Astrocyte (in vitro differentiated cells and primary cell): ENCODE measurements around the gene DOCK1. TPM values are rescaled to one million over a fixed set of nuclear protein-coding genes. Genes with fewer than 3 reads are reported as not detected.

Source experiments
- DNase-seq: peaks from one replicate; pipeline ENCODE4 v3.0.0-alpha.2; 2010; ENCODE audit warnings: low read depth
- FAIRE-seq: peaks from 2 replicates; lab custom pipeline; 2011; peaks lifted over from hg19 to GRCh38; lab: Jason Lieb, UNC
- H2AFZ ChIP-seq: 2 replicates; pipeline ENCODE4 v1.6.0; 2012; ENCODE audit warnings: low read depth, low read length, inconsistent platforms
- H3K27ac ChIP-seq: 2 replicates; pipeline ENCODE4 v1.5.1; 2011; ENCODE audit warnings: low read depth, low read length, inconsistent platforms
- H3K27me3 ChIP-seq: 2 replicates; pipeline ENCODE4 v1.6.0; 2011; ENCODE audit warnings: low read length, inconsistent platforms; ENCODE audit not compliant: insufficient read depth
- H3K36me3 ChIP-seq: 2 replicates; pipeline ENCODE4 v1.5.1; 2011; ENCODE audit warnings: low read length, inconsistent platforms; ENCODE audit not compliant: insufficient read depth
- H3K4me1 ChIP-seq: 2 replicates; pipeline ENCODE4 v1.5.1; 2011; ENCODE audit warnings: low read length, inconsistent platforms; ENCODE audit not compliant: insufficient read depth
- H3K4me2 ChIP-seq: 2 replicates; pipeline ENCODE4 v1.6.0; 2012; ENCODE audit warnings: low read length, inconsistent platforms
- H3K4me3 ChIP-seq: 2 replicates; pipeline ENCODE4 v1.5.1; 2011; ENCODE audit warnings: low read depth, mild to moderate bottlenecking, low read length, inconsistent platforms; ENCODE audit not compliant: insufficient read depth
- H3K79me2 ChIP-seq: 2 replicates; pipeline ENCODE4 v1.6.0; 2012; ENCODE audit warnings: mild to moderate bottlenecking, low read length, inconsistent platforms; ENCODE audit not compliant: insufficient read depth
- H3K9ac ChIP-seq: 2 replicates; pipeline ENCODE4 v1.6.0; 2012; ENCODE audit warnings: mild to moderate bottlenecking, low read length, inconsistent platforms
- H3K9me3 ChIP-seq: 2 replicates; pipeline ENCODE4 v1.5.1; 2012; ENCODE audit warnings: low read depth, mild to moderate bottlenecking, low read length, inconsistent platforms; ENCODE audit not compliant: insufficient read depth
- H4K20me1 ChIP-seq: 2 replicates; pipeline ENCODE4 v1.6.0; 2012; ENCODE audit warnings: low read length, inconsistent platforms; ENCODE audit not compliant: insufficient read depth
- H3K27ac Mint-ChIP-seq: one replicate; pipeline ENCODE4 v1.8.0; 2021; ENCODE audit warnings: mild to moderate bottlenecking, mixed read lengths; ENCODE audit not compliant: unreplicated experiment
- H3K27me3 Mint-ChIP-seq: one replicate; pipeline ENCODE4 v1.8.0; 2021; ENCODE audit warnings: low read depth, mixed read lengths; ENCODE audit not compliant: unreplicated experiment
- H3K36me3 Mint-ChIP-seq: one replicate; pipeline ENCODE4 v1.8.0; 2021; ENCODE audit warnings: low read depth, mixed read lengths; ENCODE audit not compliant: unreplicated experiment
- H3K4me1 Mint-ChIP-seq: one replicate; pipeline ENCODE4 v1.8.0; 2021; ENCODE audit warnings: low read depth, mixed read lengths; ENCODE audit not compliant: unreplicated experiment
- H3K4me3 Mint-ChIP-seq: one replicate; pipeline ENCODE4 v1.8.0; 2021; ENCODE audit warnings: mild to moderate bottlenecking, moderate library complexity, mixed read lengths; ENCODE audit not compliant: unreplicated experiment
- H3K9me3 Mint-ChIP-seq: one replicate; pipeline ENCODE4 v1.8.0; 2021; ENCODE audit warnings: mild to moderate bottlenecking, mixed read lengths; ENCODE audit not compliant: unreplicated experiment
- CTCF ChIP-seq: IDR thresholded peaks from 2 replicates; pipeline ENCODE4 v1.5.1; 2011; ENCODE audit warnings: low read depth, mild to moderate bottlenecking, inconsistent platforms, low read length, moderate library complexity; ENCODE audit not compliant: insufficient read depth
- EZH2 ChIP-seq: IDR thresholded peaks from 2 replicates; pipeline ENCODE4 v1.6.1; 2012; ENCODE audit warnings: mild to moderate bottlenecking, low read length, inconsistent platforms; ENCODE audit not compliant: insufficient read depth
- total RNA-seq: library from RNA; stranded (reverse); gene quantifications from 2 replicates; pipeline ENCODE4 v1.2.1, GENCODE V29; 2021

Gene DOCK1
- total RNA-seq, 1 donor from 2014 or later: 42.5 TPM

GRCh38 chr10:127300868-127301321, 395.7 kb downstream of the DOCK1 start:
- no peak overlapping the region for H3K4me3 ChIP-seq
- no peak overlapping the region for H3K9ac ChIP-seq
- Mint-ChIP-seq H3K4me1 (peaks cover 8% of the 10 kb centered on the region), H3K27ac (no peak overlapping the region), H3K27me3 (no peaks in the 10 kb centered on the region), H3K4me3 (no peak overlapping the region), H3K9me3 (no peaks in the 10 kb centered on the region), H3K36me3 (peaks cover 9% of the 10 kb centered on the region)
- H3K4me2 ChIP-seq: no peak overlapping the region
- no peaks in the 10 kb centered on the region for H3K4me1 ChIP-seq
- TF ChIP-seq EZH2: no peak
- no peak for TF ChIP-seq CTCF
- FAIRE-seq (no peak), DNase-seq (no peak)
- H3K36me3 ChIP-seq: no peaks in the 10 kb centered on the region
- peaks cover 14% of the 10 kb centered on the region for H4K20me1 ChIP-seq
- no peak overlapping the region for H2AFZ ChIP-seq
- no peaks in the 10 kb centered on the region for H3K9me3 ChIP-seq
- H3K27me3 ChIP-seq: no peaks in the 10 kb centered on the region
- H3K27ac ChIP-seq: no peak overlapping the region
- H3K79me2 ChIP-seq: no peaks in the 10 kb centered on the region

GRCh38 chr10:127302343-127302742, 397.1 kb downstream of the DOCK1 start:
- H3K9me3 Mint-ChIP-seq: no peaks in the 10 kb centered on the region
- no peak overlapping the region for H3K9ac ChIP-seq
- no peak for DNase-seq
- no peak for FAIRE-seq
- H3K27me3 Mint-ChIP-seq: no peaks in the 10 kb centered on the region
- H3K27ac ChIP-seq: no peak overlapping the region
- H3K4me3 Mint-ChIP-seq: no peak overlapping the region
- H3K4me1 Mint-ChIP-seq: peaks cover 8% of the 10 kb centered on the region
- no peaks in the 10 kb centered on the region for H3K27me3 ChIP-seq
- H3K79me2 ChIP-seq: no peaks in the 10 kb centered on the region
- H3K4me1 ChIP-seq: no peaks in the 10 kb centered on the region
- no peak overlapping the region for H3K4me3 ChIP-seq
- no peak overlapping the region for H3K4me2 ChIP-seq
- no peak for TF ChIP-seq EZH2
- H3K9me3 ChIP-seq: no peaks in the 10 kb centered on the region
- H3K27ac Mint-ChIP-seq: no peak overlapping the region
- H2AFZ ChIP-seq: no peak overlapping the region
- H3K36me3 ChIP-seq: no peaks in the 10 kb centered on the region
- peaks cover 9% of the 10 kb centered on the region for H3K36me3 Mint-ChIP-seq
- H4K20me1 ChIP-seq: peaks cover 23% of the 10 kb centered on the region

- Mint-ChIP-seq H3K27ac (no peak overlapping the region), H3K4me1 (peaks cover 8% of the 10 kb centered on the region), H3K27me3 (no peaks in the 10 kb centered on the region), H3K36me3 (peaks cover 9% of the 10 kb centered on the region), H3K9me3 (no peaks in the 10 kb centered on the region), H3K4me3 (no peak overlapping the region)
- H2AFZ ChIP-seq: no peak overlapping the region
- H4K20me1 ChIP-seq: peaks cover 29% of the 10 kb centered on the region
- no peaks in the 10 kb centered on the region for H3K79me2 ChIP-seq
- no peak overlapping the region for H3K4me3 ChIP-seq
- FAIRE-seq (no peak), DNase-seq (no peak)
- no peak overlapping the region for H3K9ac ChIP-seq
- H3K9me3 ChIP-seq: no peaks in the 10 kb centered on the region
- H3K27ac ChIP-seq: no peak overlapping the region
- no peak overlapping the region for H3K4me2 ChIP-seq
- no peaks in the 10 kb centered on the region for H3K4me1 ChIP-seq
- no peaks in the 10 kb centered on the region for H3K36me3 ChIP-seq
- TF ChIP-seq EZH2 (no peak), CTCF (no peak)
- no peaks in the 10 kb centered on the region for H3K27me3 ChIP-seq
These were observed 397.9 kb downstream of the DOCK1 start for GRCh38 chr10:127303105-127303504.
